ENCODE measurements around the gene LPP.

GRCh38 chr3:188200481-188200880 lies 46.5 kb downstream of the LPP start:
- TF ChIP-seq CTCF (conservative IDR thresholded peaks at IDR 0.05) (no peak), EZH2 (IDR thresholded peaks at IDR 0.05; ENCODE audit: low read depth) (no peak)

All from PC-9 (cell line).